WERI-Rb-1 (cell line): Measurements from ENCODE around the gene MDGA2.

Experiments used
- DNase-seq: peaks from one replicate; pipeline ENCODE4 v3.0.0-alpha.2; 2020
- H3K27ac ChIP-seq: fragments of 250-450 bp; sonication (Bioruptor Pico); 2 replicates; pipeline ENCODE4 v1.5.1; 2020; ENCODE audit warnings: mild to moderate bottlenecking, moderate library complexity
- H3K27me3 ChIP-seq: fragments of 250-450 bp; sonication (Bioruptor Pico); 2 replicates; pipeline ENCODE4 v1.5.1; 2021; ENCODE audit warnings: mild to moderate bottlenecking, low read depth, moderate library complexity; ENCODE audit not compliant: insufficient read depth, severe bottlenecking
- H3K36me3 ChIP-seq: fragments of 250-450 bp; sonication (Bioruptor Pico); 2 replicates; pipeline ENCODE4 v1.5.1; 2020; ENCODE audit warnings: mild to moderate bottlenecking, moderate library complexity
- H3K4me3 ChIP-seq: 2 replicates; pipeline ENCODE4 v1.5.1; 2011; ENCODE audit warnings: low read depth, mild to moderate bottlenecking, control low read depth, low read length
- H3K9me3 ChIP-seq: fragments of 250-450 bp; sonication (Bioruptor Pico); 2 replicates; pipeline ENCODE4 v1.5.1; 2021; ENCODE audit warnings: mild to moderate bottlenecking, moderate library complexity; ENCODE audit not compliant: severe bottlenecking
- CTCF ChIP-seq: IDR thresholded peaks from 2 replicates; pipeline ENCODE4 v1.5.1; 2011; ENCODE audit warnings: low read depth, mild to moderate bottlenecking, control low read depth, inconsistent platforms, low read length

MDGA2 gene

GRCh38 chr14:47226877-47227520 lies 448.4 kb downstream of the MDGA2 start:
- Histone ChIP-seq H3K27ac (no peak overlapping the region), H3K36me3 (no peaks in the 10 kb centered on the region), H3K4me3 (no peak overlapping the region), H3K9me3 (no peaks in the 10 kb centered on the region), H3K27me3 (no peaks in the 10 kb centered on the region)
- no peak for DNase-seq
- TF ChIP-seq CTCF: no peak

GRCh38 chr14:47223656-47224055 lies 451.7 kb downstream of the MDGA2 start:
- Histone ChIP-seq H3K9me3 (no peaks in the 10 kb centered on the region), H3K27me3 (no peaks in the 10 kb centered on the region), H3K27ac (no peak overlapping the region), H3K36me3 (no peaks in the 10 kb centered on the region), H3K4me3 (no peak overlapping the region)
- no peak for DNase-seq
- no peak for TF ChIP-seq CTCF

- Histone ChIP-seq H3K27ac (no peak overlapping the region), H3K27me3 (no peaks in the 10 kb centered on the region), H3K4me3 (no peak overlapping the region), H3K9me3 (no peaks in the 10 kb centered on the region), H3K36me3 (no peaks in the 10 kb centered on the region)
- no peak for TF ChIP-seq CTCF
- DNase-seq: no peak
These were observed 455.3 kb downstream of the MDGA2 start for GRCh38 chr14:47220096-47220495.

GRCh38 chr14:47211263-47211662 lies 464.1 kb downstream of the MDGA2 start:
- H3K36me3 ChIP-seq: no peaks in the 10 kb centered on the region
- peak overlapping the region; percentile 55; the same call in 1 of the 2 replicates for H3K27ac ChIP-seq
- no peaks in the 10 kb centered on the region for H3K27me3 ChIP-seq
- no peaks in the 10 kb centered on the region for H3K9me3 ChIP-seq
- no peak for TF ChIP-seq CTCF
- no peak for DNase-seq
- H3K4me3 ChIP-seq: no peak overlapping the region

- Histone ChIP-seq H3K36me3 (no peaks in the 10 kb centered on the region), H3K27ac (peak overlapping the region; percentile 62), H3K4me3 (no peak overlapping the region), H3K27me3 (no peaks in the 10 kb centered on the region), H3K9me3 (no peaks in the 10 kb centered on the region)
- no peak for DNase-seq
- no peak for TF ChIP-seq CTCF
These were observed 465.3 kb downstream of the MDGA2 start for GRCh38 chr14:47210099-47210498.

- Histone ChIP-seq H3K36me3 (no peaks in the 10 kb centered on the region), H3K27me3 (no peaks in the 10 kb centered on the region), H3K27ac (peak overlapping the region; percentile 51), H3K9me3 (no peaks in the 10 kb centered on the region), H3K4me3 (no peak overlapping the region)
- DNase-seq: no peak
- TF ChIP-seq CTCF: no peak
These were observed 467.0 kb downstream of the MDGA2 start for GRCh38 chr14:47208434-47208833.
